T-helper 17 cell (primary cell): ENCODE results near the gene ERC1. TPM values are rescaled to one million over a fixed set of nuclear protein-coding genes. Genes with fewer than 3 reads are reported as not detected.
"Not testable (repeated sequence)": the region's sequence is repeated elsewhere in the genome, so short reads cannot be mapped to it uniquely, and the experiment has no call there.

Experiments used
- ATAC-seq: fragments of 150-1000 bp; cut with Tn5 transposase; 2 replicates; pipeline ENCODE4 v1.10.0; 2021; ENCODE audit warnings: mild to moderate bottlenecking, moderate library complexity
- DNase-seq, 3 donors: peaks; one replicate each; pipeline versions ENCODE4 v3.0.0 to v3.0.0-alpha.2; 2020 to 2021
- H3K9me3 ChIP-seq: one replicate; pipeline ENCODE4 v1.7.0; 2013; ENCODE audit warnings: low read length, mild to moderate bottlenecking; ENCODE audit not compliant: control insufficient read depth, poor library complexity, severe bottlenecking
- H3K27ac Mint-ChIP-seq: one replicate; pipeline ENCODE4 v1.8.0; 2022; ENCODE audit warnings: mild to moderate bottlenecking, moderate library complexity, mixed read lengths
- H3K27me3 Mint-ChIP-seq: one replicate; pipeline ENCODE4 v1.8.0; 2022; ENCODE audit warnings: mixed read lengths
- H3K36me3 Mint-ChIP-seq: one replicate; pipeline ENCODE4 v1.8.0; 2022; ENCODE audit warnings: low read depth, mixed read lengths
- H3K4me1 Mint-ChIP-seq: one replicate; pipeline ENCODE4 v1.8.0; 2022; ENCODE audit warnings: mild to moderate bottlenecking, mixed read lengths
- H3K4me3 Mint-ChIP-seq: one replicate; pipeline ENCODE4 v1.8.0; 2022; ENCODE audit warnings: mild to moderate bottlenecking, moderate library complexity, mixed read lengths
- total RNA-seq, 4 donors: library from RNA in 2 of 4; stranded (reverse) in 2 of 4; gene quantifications; one replicate each; pipeline ENCODE4 v1.2.3 and lab custom pipeline; 2022 to 2026

ERC1 gene
- total RNA-seq, 2 donors from 2014 or later = 46.7 to 52.1 TPM

DNA sequence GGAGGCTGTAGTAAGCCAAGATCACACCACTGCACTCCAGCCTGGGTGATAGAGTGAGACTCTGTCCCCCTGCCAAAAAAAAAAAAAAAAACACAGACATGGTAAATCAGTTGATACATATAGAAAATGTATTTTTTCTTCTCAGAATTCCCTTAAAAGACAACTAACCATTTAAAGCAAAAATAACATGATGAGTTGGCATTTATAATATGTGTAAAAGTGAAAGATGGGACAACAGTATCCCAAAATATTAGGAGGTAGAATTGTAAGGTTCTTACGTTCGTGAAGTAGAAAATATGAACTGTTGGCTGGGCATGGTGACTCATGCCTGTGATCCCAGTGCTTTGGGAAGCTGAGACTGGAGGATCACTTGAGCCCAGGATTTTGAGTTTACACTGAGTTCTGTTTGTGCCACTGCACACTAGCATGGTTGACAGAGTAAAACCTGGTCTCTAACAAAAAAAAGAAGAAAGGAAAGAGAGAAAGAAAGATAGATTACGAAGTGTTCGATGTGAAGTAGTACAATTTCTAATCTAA is 306.7 kb downstream of the ERC1 start:
- Mint-ChIP-seq H3K4me3 (no peak overlapping the region), H3K4me1 (peaks cover 7% of the 10 kb centered on the region), H3K27me3 (no peaks in the 10 kb centered on the region), H3K27ac (no peak overlapping the region), H3K36me3 (peaks cover 11% of the 10 kb centered on the region)
- ATAC-seq (no peak), DNase-seq (no peak)
- peaks cover 3% of the 10 kb centered on the region for H3K9me3 ChIP-seq

- no peak overlapping the region for H3K27ac Mint-ChIP-seq
- peaks cover 7% of the 10 kb centered on the region for H3K4me1 Mint-ChIP-seq
- no peak for DNase-seq
- no peak overlapping the region for H3K4me3 Mint-ChIP-seq
- peaks cover 3% of the 10 kb centered on the region for H3K9me3 ChIP-seq
- peaks cover 8% of the 10 kb centered on the region for H3K36me3 Mint-ChIP-seq
- no peaks in the 10 kb centered on the region for H3K27me3 Mint-ChIP-seq
- ATAC-seq = no peak
These were observed 309.4 kb downstream of the ERC1 start for GRCh38 chr12:1300460-1300859.

DNA sequence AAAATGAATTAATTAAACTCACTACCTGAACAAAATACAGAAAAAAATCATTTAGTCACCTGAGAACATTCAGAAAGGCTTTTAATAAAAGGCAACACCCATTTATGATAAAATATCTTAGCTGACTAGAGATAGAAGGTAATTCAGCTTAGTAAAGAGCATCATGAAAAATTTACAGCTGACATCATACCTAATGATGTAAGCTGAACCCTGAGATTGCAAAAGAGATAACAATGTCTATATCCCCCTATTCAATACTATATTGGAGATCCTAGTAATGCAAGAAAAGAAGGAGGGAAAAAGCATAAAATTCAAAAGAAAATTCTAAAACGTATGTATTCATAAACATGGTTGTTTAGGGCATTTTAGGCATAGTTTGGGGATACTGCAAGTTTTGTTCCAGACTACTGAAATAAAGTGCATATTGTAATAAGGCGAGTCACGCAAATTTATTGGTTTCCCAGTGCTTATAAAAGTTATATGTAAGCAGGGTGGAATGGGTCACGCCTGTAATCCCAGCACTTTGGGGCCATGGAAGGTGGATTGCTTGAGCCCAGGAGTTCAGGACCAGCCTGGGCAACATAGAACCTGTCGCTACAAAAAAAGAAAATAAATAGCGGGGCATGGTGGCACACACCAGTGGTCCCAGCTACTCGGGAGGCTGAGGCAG is 311.3 kb downstream of the ERC1 start:
- Mint-ChIP-seq H3K4me3 (no peak overlapping the region), H3K36me3 (peaks cover 8% of the 10 kb centered on the region), H3K27me3 (no peaks in the 10 kb centered on the region), H3K27ac (no peak overlapping the region), H3K4me1 (peaks cover 4% of the 10 kb centered on the region)
- peaks cover 3% of the 10 kb centered on the region for H3K9me3 ChIP-seq
- ATAC-seq (no peak), DNase-seq (no peak)

GRCh38 chr12:1305063-1305434 is 314.0 kb downstream of the ERC1 start:
- Mint-ChIP-seq H3K27me3 (no peaks in the 10 kb centered on the region), H3K4me1 (peaks cover 4% of the 10 kb centered on the region), H3K27ac (no peak overlapping the region), H3K36me3 (peaks cover 5% of the 10 kb centered on the region), H3K4me3 (no peak overlapping the region)
- no peak for ATAC-seq
- peaks cover 3% of the 10 kb centered on the region for H3K9me3 ChIP-seq
- no peak for DNase-seq

DNA sequence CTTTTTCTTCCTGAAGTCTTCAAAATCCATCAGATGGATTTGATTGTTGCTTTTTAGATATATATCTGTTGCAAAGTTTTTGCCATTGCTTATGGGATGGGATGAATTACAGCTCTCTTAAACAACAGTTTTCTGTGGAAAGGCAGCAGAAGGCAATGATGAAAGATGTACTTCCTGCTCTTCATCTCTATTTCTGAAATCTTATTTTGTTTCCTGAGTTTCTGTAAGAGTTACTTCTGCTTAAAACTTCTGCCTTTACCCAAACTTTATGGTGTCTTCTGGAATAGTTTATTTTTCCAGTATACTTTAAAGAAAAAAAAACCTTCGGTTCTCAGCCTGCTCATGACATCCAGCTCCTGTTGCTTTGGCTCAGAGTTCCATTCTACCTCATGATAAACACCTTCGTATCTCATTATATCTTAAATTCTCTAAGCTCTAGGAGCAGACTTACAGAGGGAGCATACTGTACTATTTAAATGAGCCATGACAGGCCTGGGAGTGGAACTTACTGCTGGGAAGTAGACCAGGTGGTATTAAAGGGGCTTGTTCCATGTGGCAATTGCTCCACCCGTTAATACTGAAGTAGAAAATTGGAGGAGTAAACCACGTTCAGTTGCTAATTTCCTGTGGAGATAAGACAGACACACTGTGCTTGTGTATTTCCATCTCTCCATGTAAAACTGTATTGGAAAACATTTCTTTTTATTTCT is 314.9 kb downstream of the ERC1 start:
- ATAC-seq = no peak
- Mint-ChIP-seq H3K4me1 (peaks cover 3% of the 10 kb centered on the region), H3K27ac (no peak overlapping the region), H3K36me3 (peaks cover 2% of the 10 kb centered on the region), H3K27me3 (no peaks in the 10 kb centered on the region), H3K4me3 (no peak overlapping the region)
- no peak for DNase-seq
- no peaks in the 10 kb centered on the region for H3K9me3 ChIP-seq

DNA sequence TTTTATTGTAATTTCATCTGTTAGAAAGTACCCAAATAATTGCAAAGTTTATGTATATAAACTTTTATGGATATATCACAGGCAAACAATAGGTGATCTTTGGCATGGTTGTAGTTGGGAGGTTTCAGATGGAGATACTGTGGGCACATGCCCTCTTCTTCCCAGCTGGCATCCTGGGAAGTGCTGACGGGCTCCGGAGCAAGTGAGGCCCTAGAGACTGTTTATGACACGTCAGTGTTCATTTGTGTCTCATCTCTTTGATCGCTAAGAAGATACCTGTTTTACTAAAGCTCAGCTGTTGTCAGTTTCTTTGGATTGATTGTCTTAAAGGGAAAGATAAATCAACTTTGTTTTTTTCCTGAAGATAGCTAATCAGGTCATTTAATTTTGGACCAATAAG is 315.8 kb downstream of the ERC1 start:
- DNase-seq (no peak), ATAC-seq (no peak)
- Mint-ChIP-seq H3K4me3 (no peak overlapping the region), H3K36me3 (peaks cover 2% of the 10 kb centered on the region), H3K27me3 (no peaks in the 10 kb centered on the region), H3K27ac (no peak overlapping the region), H3K4me1 (peaks cover 3% of the 10 kb centered on the region)
- H3K9me3 ChIP-seq = no peaks in the 10 kb centered on the region

DNA sequence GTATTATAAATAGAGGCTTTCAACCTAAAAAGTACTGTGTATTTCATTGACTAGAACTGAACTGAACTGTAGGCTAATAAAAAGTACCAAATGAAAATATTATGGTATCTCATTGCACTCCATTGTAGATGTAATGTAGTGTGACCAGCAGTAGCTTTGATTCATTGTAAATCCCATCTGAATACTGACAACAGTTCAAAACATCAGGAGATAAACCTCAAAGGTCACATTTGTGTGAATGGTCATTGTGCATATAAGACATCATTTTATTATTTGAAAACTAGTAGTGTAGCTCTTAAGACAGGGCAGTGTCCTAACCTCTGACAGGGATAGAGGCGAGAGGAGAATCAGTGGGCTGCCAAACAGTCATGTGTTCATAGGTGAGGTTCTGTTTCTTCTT is 316.8 kb downstream of the ERC1 start:
- Mint-ChIP-seq H3K36me3 (peaks cover 2% of the 10 kb centered on the region), H3K4me1 (peaks cover 3% of the 10 kb centered on the region), H3K27me3 (no peaks in the 10 kb centered on the region), H3K4me3 (no peak overlapping the region), H3K27ac (no peak overlapping the region)
- H3K9me3 ChIP-seq = no peaks in the 10 kb centered on the region
- no peak for ATAC-seq
- DNase-seq = no peak

DNA sequence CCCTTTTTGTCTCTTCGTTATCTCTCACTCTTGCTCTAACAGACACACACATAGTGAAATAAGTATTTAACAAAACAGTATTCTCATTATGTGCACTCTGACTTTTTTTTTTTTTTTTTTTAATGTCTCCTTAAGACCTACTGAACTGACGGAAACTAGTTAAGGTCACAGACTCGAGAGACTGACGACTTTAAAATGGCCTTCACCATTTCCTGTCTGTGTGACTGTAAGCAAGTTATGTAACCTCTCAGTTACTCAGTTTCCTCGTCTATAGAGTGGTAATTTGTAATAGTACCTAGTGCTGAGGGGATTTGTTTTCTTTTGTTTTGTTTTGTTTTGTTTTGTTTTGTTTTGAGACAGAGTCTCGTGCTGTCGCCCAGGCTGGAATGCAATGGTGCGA is 318.6 kb downstream of the ERC1 start:
- H3K9me3 ChIP-seq = no peaks in the 10 kb centered on the region
- Mint-ChIP-seq H3K27me3 (no peaks in the 10 kb centered on the region), H3K36me3 (peaks cover 2% of the 10 kb centered on the region), H3K27ac (peak overlapping the region; percentile 80), H3K4me3 (no peak overlapping the region), H3K4me1 (peaks cover 3% of the 10 kb centered on the region)
- DNase-seq (no peak), ATAC-seq (peak; percentile 44)

GRCh38 chr12:1310653-1311052 is 319.6 kb downstream of the ERC1 start:
- no peaks in the 10 kb centered on the region for H3K27me3 Mint-ChIP-seq
- peak overlapping the region; percentile 80 for H3K27ac Mint-ChIP-seq
- no peak for DNase-seq
- H3K4me3 Mint-ChIP-seq = no peak overlapping the region
- peaks cover 3% of the 10 kb centered on the region for H3K36me3 Mint-ChIP-seq
- H3K9me3 ChIP-seq = no peaks in the 10 kb centered on the region
- H3K4me1 Mint-ChIP-seq = peaks cover 3% of the 10 kb centered on the region
- ATAC-seq = no peak

DNA sequence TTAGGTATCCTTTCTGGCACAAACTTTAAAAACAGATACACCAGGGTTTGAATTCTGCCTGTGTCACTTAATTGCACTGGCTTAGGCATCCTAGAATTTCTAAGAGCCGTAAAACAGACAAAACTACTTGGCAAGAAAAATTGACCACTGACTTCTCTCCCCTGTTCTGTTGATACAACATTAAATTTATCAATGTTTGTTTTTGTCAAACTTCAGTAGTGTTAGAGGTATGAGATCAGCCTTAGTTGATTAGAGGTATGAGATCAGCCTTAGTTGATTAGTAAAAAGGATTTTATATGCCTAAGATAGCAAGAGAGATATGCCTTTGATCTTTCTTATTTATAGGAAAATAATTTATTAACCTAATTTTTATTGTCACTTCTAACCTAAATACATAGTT is 320.1 kb downstream of the ERC1 start:
- H3K27me3 Mint-ChIP-seq = no peaks in the 10 kb centered on the region
- H3K9me3 ChIP-seq = no peaks in the 10 kb centered on the region
- ATAC-seq (no peak), DNase-seq (no peak)
- H3K36me3 Mint-ChIP-seq = peaks cover 3% of the 10 kb centered on the region
- peak overlapping the region; percentile 80 for H3K27ac Mint-ChIP-seq
- H3K4me1 Mint-ChIP-seq = peaks cover 3% of the 10 kb centered on the region
- no peak overlapping the region for H3K4me3 Mint-ChIP-seq

DNA sequence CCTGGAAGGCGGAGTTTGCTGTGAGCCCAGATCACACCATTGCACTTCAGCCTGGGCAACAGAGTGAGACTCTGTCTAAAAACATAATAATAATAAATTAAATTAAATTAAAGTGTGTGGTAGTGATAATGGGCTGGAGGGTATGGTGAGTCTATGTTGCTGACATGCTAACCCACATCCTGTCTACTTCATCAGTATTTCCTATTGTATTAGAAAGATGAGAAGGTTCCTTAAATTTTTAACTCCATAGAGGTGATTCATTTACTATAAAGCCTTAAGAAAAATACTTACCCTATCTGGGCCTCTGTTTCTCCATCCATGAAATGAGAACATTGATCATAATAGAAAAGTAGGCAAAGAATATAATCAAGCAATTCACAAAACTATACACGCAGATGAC is 322.9 kb downstream of the ERC1 start:
- Mint-ChIP-seq H3K4me3 (no peak overlapping the region), H3K36me3 (peaks cover 2% of the 10 kb centered on the region), H3K4me1 (peaks cover 3% of the 10 kb centered on the region), H3K27ac (no peak overlapping the region), H3K27me3 (no peaks in the 10 kb centered on the region)
- H3K9me3 ChIP-seq = no peaks in the 10 kb centered on the region
- DNase-seq (no peak), ATAC-seq (no peak)

- Mint-ChIP-seq H3K4me3 (no peak overlapping the region), H3K27ac (no peak overlapping the region), H3K27me3 (no peaks in the 10 kb centered on the region), H3K36me3 (peaks cover 2% of the 10 kb centered on the region), H3K4me1 (peaks cover 3% of the 10 kb centered on the region)
- ATAC-seq (no peak), DNase-seq (no peak)
- H3K9me3 ChIP-seq = no peaks in the 10 kb centered on the region
These were observed 323.5 kb downstream of the ERC1 start for GRCh38 chr12:1314523-1314922.

- H3K36me3 Mint-ChIP-seq, H3K4me3 Mint-ChIP-seq, H3K9me3 ChIP-seq, DNase-seq, H3K27me3 Mint-ChIP-seq, H3K27ac Mint-ChIP-seq, H3K4me1 Mint-ChIP-seq, ATAC-seq: not testable (repeated sequence)
These were observed 326.0 kb downstream of the ERC1 start for GRCh38 chr12:1316991-1317390.
